ENCODE data around the gene CREB3L2.

GRCh38 chr7:137846827-137847567 lies 154.9 kb downstream of the CREB3L2 start, which contains the start of gene DGKI:
- TF ChIP-seq, protein P1, sequence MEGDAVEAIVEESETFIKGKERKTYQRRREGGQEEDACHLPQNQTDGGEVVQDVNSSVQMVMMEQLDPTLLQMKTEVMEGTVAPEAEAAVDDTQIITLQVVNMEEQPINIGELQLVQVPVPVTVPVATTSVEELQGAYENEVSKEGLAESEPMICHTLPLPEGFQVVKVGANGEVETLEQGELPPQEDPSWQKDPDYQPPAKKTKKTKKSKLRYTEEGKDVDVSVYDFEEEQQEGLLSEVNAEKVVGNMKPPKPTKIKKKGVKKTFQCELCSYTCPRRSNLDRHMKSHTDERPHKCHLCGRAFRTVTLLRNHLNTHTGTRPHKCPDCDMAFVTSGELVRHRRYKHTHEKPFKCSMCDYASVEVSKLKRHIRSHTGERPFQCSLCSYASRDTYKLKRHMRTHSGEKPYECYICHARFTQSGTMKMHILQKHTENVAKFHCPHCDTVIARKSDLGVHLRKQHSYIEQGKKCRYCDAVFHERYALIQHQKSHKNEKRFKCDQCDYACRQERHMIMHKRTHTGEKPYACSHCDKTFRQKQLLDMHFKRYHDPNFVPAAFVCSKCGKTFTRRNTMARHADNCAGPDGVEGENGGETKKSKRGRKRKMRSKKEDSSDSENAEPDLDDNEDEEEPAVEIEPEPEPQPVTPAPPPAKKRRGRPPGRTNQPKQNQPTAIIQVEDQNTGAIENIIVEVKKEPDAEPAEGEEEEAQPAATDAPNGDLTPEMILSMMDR (IDR thresholded peaks at IDR 0.05), result no peak
- TF ChIP-seq ZFX (IDR thresholded peaks at IDR 0.05; ENCODE audit: borderline replicate concordance), result no peak
